Esophagus squamous epithelium (tissue), 5 donors: ENCODE data around the gene RPS15. TPM values are rescaled to one million over a fixed set of nuclear protein-coding genes. Genes with fewer than 3 reads are reported as not detected.

Experiments
- DNase-seq: peaks from one replicate; lab custom pipeline; 2025; lab: John Stamatoyannopoulos, UW
- H3K27ac ChIP-seq, 4 donors: fragments of 200-600 bp; sonication (generic); one replicate each; pipeline ENCODE4 v1.5.1; 2016 to 2019; ENCODE audit warnings: mild to moderate bottlenecking in 1 of 4
- H3K27me3 ChIP-seq, 4 donors: fragments of 200-600 bp; sonication (generic); 1 replicate in 3 of 4; 2 replicates in 1 of 4; pipeline versions ENCODE4 v1.5.1 to v1.6.0; 2017 to 2021; ENCODE audit warnings: antibody characterized with exemption in 1 of 4
- H3K36me3 ChIP-seq, 3 donors: fragments of 200-600 bp; sonication (generic); one replicate each; pipeline ENCODE4 v1.5.1; 2016 to 2019
- H3K4me1 ChIP-seq, 3 donors: fragments of 200-600 bp; sonication (generic); one replicate each; pipeline ENCODE4 v1.5.1; 2017 to 2019
- H3K4me3 ChIP-seq, 4 donors: fragments of 200-600 bp; sonication (generic); 1 replicate in 3 of 4; 2 replicates in 1 of 4; pipeline ENCODE4 v1.5.1; 2016 to 2019; ENCODE audit warnings: mild to moderate bottlenecking in 2 of 4, moderate library complexity in 1 of 4
- H3K9me3 ChIP-seq, 3 donors: fragments of 200-600 bp; sonication (generic); one replicate each; pipeline ENCODE4 v1.5.1; 2016 to 2019
- CTCF ChIP-seq, 6 experiments: fragments of 450-650 bp in 4 of 6; fragments of 200-600 bp in 2 of 6; sonication (generic) in 2 of 6; IDR thresholded peaks; one replicate each; pipeline ENCODE4 v1.5.1; 2016 to 2019; ENCODE audit warnings: antibody characterized with exemption in 6 of 6, mild to moderate bottlenecking in 4 of 6, moderate library complexity in 4 of 6
- POLR2A ChIP-seq, 4 donors: fragments of 450-650 bp; IDR thresholded peaks; one replicate each; pipeline ENCODE4 v1.6.1; 2017; ENCODE audit warnings: antibody characterized with exemption in 4 of 4, mild to moderate bottlenecking in 4 of 4, moderate library complexity in 3 of 4
- WGBS, 2 donors: methylation state at CpG; one replicate each; pipeline ENCODE4 v1.1.5; 2018; 5-methylcytosine and 5-hydroxymethylcytosine counted together
- intact Hi-C: fragments of 100-400 bp; cut with DNase I; formaldehyde crosslinking; loops from one replicate; pipeline ENCODE4 v1.15.0; 2022
- total RNA-seq, 4 donors: library from RNA; depleted of rRNA; stranded (reverse); fragments of >200 nt; gene quantifications; one replicate each; pipeline ENCODE4 v1.1.0, GENCODE V29; 2016
- donor health status: DM: yes; HTN: yes; CAD: no.

Gene RPS15
- total RNA-seq, 4 donors from 2014 or later: 2,502 to 3,774 (median 3,129) TPM

- H3K27ac ChIP-seq: peak overlapping the region in 1 of 4 donors; percentile 46
- WGBS, 2 donors: 32 to 58% methylated on average over 5 of the region's 52 CpGs
- intact Hi-C loops: no loop called here
- peak overlapping the region in 2 of 4 donors; percentile 2 to 9 for H3K4me3 ChIP-seq
- DNase-seq: no peak
- no peaks in the 10 kb centered on the region for H3K27me3 ChIP-seq
- H3K36me3 ChIP-seq: peaks cover 0 to 39% (median 25%) of the 10 kb centered on the region in 3 donors
- H3K4me1 ChIP-seq: peaks cover 34 to 52% (median 36%) of the 10 kb centered on the region in 3 donors
- H3K9me3 ChIP-seq: no peaks in the 10 kb centered on the region
- no peak for TF ChIP-seq POLR2A (IDR thresholded peaks at IDR 0.05)
- no peak for TF ChIP-seq CTCF (IDR thresholded peaks at IDR 0.05)
Measured at GRCh38 chr19:1395194-1396018, 42.8 kb upstream of the RPS15 start.

- Histone ChIP-seq H3K9me3 (no peaks in the 10 kb centered on the region), H3K27me3 (peaks cover 0 to under 1% (median 0%) of the 10 kb centered on the region in 4 donors), H3K4me3 (no peak overlapping the region), H3K36me3 (peaks cover 0 to 31% (median 17%) of the 10 kb centered on the region in 3 donors), H3K27ac (no peak overlapping the region), H3K4me1 (peaks cover 42 to 60% (median 43%) of the 10 kb centered on the region in 3 donors)
- 30 to 47% methylated on average over 5 of the region's 25 CpGs for WGBS, 2 donors
- intact Hi-C loops: no loop called here
- no peak for DNase-seq
- TF ChIP-seq POLR2A (IDR thresholded peaks at IDR 0.05) (no peak), CTCF (IDR thresholded peaks at IDR 0.05) (no peak)
Measured at GRCh38 chr19:1396019-1396767, 42.0 kb upstream of the RPS15 start.

GRCh38 chr19:1396768-1397679, 41.2 kb upstream of the RPS15 start:
- no peak for DNase-seq
- Histone ChIP-seq H3K27ac (no peak overlapping the region), H3K4me3 (no peak overlapping the region), H3K4me1 (peaks cover 46 to 68% (median 50%) of the 10 kb centered on the region in 3 donors), H3K36me3 (peaks cover 0 to 23% (median 17%) of the 10 kb centered on the region in 3 donors), H3K9me3 (no peaks in the 10 kb centered on the region), H3K27me3 (peaks cover 0 to 5% (median 0%) of the 10 kb centered on the region in 4 donors)
- no peak for TF ChIP-seq CTCF (IDR thresholded peaks at IDR 0.05)
- TF ChIP-seq POLR2A (IDR thresholded peaks at IDR 0.05): no peak
- intact Hi-C loops: no loop called here
- WGBS, 2 donors: 0 to 81% methylated on average over 2 to 15 of the region's 42 CpGs

GRCh38 chr19:1397838-1398237, 40.4 kb upstream of the RPS15 start:
- no peak for DNase-seq
- H3K27me3 ChIP-seq: peaks cover 0 to 5% (median 0%) of the 10 kb centered on the region in 4 donors
- no peak overlapping the region for H3K27ac ChIP-seq
- 94 to 99% methylated on average over 6 to 7 of the region's 9 CpGs for WGBS, 2 donors
- TF ChIP-seq CTCF (IDR thresholded peaks at IDR 0.05): no peak
- no peak for TF ChIP-seq POLR2A (IDR thresholded peaks at IDR 0.05)
- peaks cover 0 to 15% (median 8%) of the 10 kb centered on the region in 3 donors for H3K36me3 ChIP-seq
- H3K4me1 ChIP-seq: peaks cover 50 to 76% (median 54%) of the 10 kb centered on the region in 3 donors
- H3K9me3 ChIP-seq: no peaks in the 10 kb centered on the region
- H3K4me3 ChIP-seq: no peak overlapping the region
- intact Hi-C loops: no loop called here
